ENCODE results near the gene SLCO2A1. TPM values are rescaled to one million over a fixed set of nuclear protein-coding genes. Genes with fewer than 3 reads are reported as not detected.

Gene SLCO2A1
- total and polyA plus RNA-seq, 2 of the 4 experiments (the other 2 are of a cell fraction): under 0.01 to 1.5 TPM

DNA sequence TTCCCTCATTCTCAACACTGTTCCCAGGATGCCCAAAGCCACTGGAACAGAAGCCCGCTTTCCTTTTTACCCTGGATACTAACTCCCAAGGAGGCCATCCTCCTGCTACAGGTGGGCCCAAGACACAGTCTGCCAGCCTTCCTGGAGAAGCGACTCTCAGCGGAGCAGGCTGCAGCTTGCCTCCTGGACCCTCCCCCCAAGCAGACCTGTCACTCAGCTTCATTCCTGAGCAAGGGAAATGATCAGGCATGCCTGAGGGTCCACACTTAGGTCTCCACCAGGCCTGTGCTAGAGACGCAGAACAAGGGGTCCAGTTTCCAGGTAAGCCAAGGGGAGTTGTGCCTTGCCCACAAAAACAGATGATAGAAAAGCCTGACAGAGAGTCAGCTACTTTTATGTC, 62.8 kb downstream of the SLCO2A1 start:
- no peaks in the 10 kb centered on the region for H3K9me3 ChIP-seq (ENCODE audit: control insufficient read depth, insufficient read depth, low read length)
- BruUV-seq (replicated peaks): no TSS peak
- dilution Hi-C loops (cut with HindIII; ENCODE audit: low sequenced_read_pairs, unreplicated experiment): no loop called here
- no peak overlapping the region for H2AK5ac ChIP-seq (ENCODE audit: low read depth, low read length)
- no peak overlapping the region for H3K56ac ChIP-seq (ENCODE audit: extremely low read depth, insufficient read depth, low read length)
- H4K20me1 ChIP-seq (ENCODE audit: insufficient read depth, low read length): no peaks in the 10 kb centered on the region
- no peak for ATAC-seq (ENCODE audit: low read depth)
- H3K27ac ChIP-seq (ENCODE audit: insufficient read depth, low read length): no peak overlapping the region
- CTCF ChIA-PET: no interaction called here
- POLR2A ChIA-PET (ENCODE audit: unreplicated experiment): no interaction called here
- H4K91ac ChIP-seq (ENCODE audit: insufficient read depth, low read depth, low read length): no peak overlapping the region
- no peak overlapping the region for H3K4me2 ChIP-seq (ENCODE audit: low read depth, low read length)
- H3K14ac ChIP-seq (replicated peaks; ENCODE audit: low read depth, low read length): no peak overlapping the region
- TF ChIP-seq FOS (IDR thresholded peaks at IDR 0.05; ENCODE audit: low read depth, low read length) (no peak), MAZ (IDR thresholded peaks at IDR 0.05; ENCODE audit: borderline replicate concordance, low read depth, low read length) (no peak), POLR2A (IDR thresholded peaks at IDR 0.05; ENCODE audit: low read depth, low read length) (no peak), CHD1 (IDR thresholded peaks at IDR 0.05; ENCODE audit: low read depth, low read length) (no peak), NFE2L2 (IDR thresholded peaks at IDR 0.05; ENCODE audit: low read depth, low read length) (no peak), MXI1 (IDR thresholded peaks at IDR 0.05; ENCODE audit: borderline replicate concordance, low read depth, low read length) (no peak), MAFK (IDR thresholded peaks at IDR 0.05; ENCODE audit: low read depth, low read length) (no peak), BHLHE40 (IDR thresholded peaks at IDR 0.05; ENCODE audit: low read depth, low read length) (no peak), RFX5 (IDR thresholded peaks at IDR 0.05; ENCODE audit: low read depth, low read length) (no peak), SMC3 (IDR thresholded peaks at IDR 0.05; ENCODE audit: low read depth, low read length) (no peak), CEBPB (IDR thresholded peaks at IDR 0.05; ENCODE audit: low read depth, low read length) (no peak), RAD21 (IDR thresholded peaks at IDR 0.05; ENCODE audit: low read length) (no peak), RCOR1 (IDR thresholded peaks at IDR 0.05; ENCODE audit: insufficient replicate concordance, low read length) (no peak)
- TF ChIP-seq, protein P1, sequence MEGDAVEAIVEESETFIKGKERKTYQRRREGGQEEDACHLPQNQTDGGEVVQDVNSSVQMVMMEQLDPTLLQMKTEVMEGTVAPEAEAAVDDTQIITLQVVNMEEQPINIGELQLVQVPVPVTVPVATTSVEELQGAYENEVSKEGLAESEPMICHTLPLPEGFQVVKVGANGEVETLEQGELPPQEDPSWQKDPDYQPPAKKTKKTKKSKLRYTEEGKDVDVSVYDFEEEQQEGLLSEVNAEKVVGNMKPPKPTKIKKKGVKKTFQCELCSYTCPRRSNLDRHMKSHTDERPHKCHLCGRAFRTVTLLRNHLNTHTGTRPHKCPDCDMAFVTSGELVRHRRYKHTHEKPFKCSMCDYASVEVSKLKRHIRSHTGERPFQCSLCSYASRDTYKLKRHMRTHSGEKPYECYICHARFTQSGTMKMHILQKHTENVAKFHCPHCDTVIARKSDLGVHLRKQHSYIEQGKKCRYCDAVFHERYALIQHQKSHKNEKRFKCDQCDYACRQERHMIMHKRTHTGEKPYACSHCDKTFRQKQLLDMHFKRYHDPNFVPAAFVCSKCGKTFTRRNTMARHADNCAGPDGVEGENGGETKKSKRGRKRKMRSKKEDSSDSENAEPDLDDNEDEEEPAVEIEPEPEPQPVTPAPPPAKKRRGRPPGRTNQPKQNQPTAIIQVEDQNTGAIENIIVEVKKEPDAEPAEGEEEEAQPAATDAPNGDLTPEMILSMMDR (conservative IDR thresholded peaks at IDR 0.05; ENCODE audit: low read depth, low read length): no peak
- TF ChIP-seq, protein P2, sequence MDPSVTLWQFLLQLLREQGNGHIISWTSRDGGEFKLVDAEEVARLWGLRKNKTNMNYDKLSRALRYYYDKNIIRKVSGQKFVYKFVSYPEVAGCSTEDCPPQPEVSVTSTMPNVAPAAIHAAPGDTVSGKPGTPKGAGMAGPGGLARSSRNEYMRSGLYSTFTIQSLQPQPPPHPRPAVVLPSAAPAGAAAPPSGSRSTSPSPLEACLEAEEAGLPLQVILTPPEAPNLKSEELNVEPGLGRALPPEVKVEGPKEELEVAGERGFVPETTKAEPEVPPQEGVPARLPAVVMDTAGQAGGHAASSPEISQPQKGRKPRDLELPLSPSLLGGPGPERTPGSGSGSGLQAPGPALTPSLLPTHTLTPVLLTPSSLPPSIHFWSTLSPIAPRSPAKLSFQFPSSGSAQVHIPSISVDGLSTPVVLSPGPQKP (IDR thresholded peaks at IDR 0.05; ENCODE audit: borderline replicate concordance, low read depth, low read length): no peak
- TF ChIP-seq, protein P3, sequence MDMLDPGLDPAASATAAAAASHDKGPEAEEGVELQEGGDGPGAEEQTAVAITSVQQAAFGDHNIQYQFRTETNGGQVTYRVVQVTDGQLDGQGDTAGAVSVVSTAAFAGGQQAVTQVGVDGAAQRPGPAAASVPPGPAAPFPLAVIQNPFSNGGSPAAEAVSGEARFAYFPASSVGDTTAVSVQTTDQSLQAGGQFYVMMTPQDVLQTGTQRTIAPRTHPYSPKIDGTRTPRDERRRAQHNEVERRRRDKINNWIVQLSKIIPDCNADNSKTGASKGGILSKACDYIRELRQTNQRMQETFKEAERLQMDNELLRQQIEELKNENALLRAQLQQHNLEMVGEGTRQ (IDR thresholded peaks at IDR 0.05; ENCODE audit: low read depth, low read length): no peak
- no peak overlapping the region for H3K23ac ChIP-seq (ENCODE audit: low read depth, low read length)
- no peak for DNase-seq
- H2AK9ac ChIP-seq (replicated peaks; ENCODE audit: low read depth, low read length, poor library complexity): no peak overlapping the region
- no peak overlapping the region for H3K4ac ChIP-seq (ENCODE audit: low read depth, low read length)
- no peak overlapping the region for H2BK5ac ChIP-seq (ENCODE audit: low read depth, low read length, poor library complexity, severe bottlenecking)
- H2BK15ac ChIP-seq (ENCODE audit: low read depth, low read length): no peak overlapping the region
- H3K27me3 ChIP-seq (ENCODE audit: control insufficient read depth, insufficient read depth, low read length): no peaks in the 10 kb centered on the region
- intact Hi-C loops (cut with micrococcal nuclease): no loop called here
- H2AFZ ChIP-seq (replicated peaks; ENCODE audit: low read length, poor library complexity): no peak overlapping the region
- peaks cover 9% of the 10 kb centered on the region for H3K4me1 ChIP-seq (ENCODE audit: control insufficient read depth, insufficient read depth, low read length)
- no peaks in the 10 kb centered on the region for H3K79me1 ChIP-seq (ENCODE audit: low read depth in 1 of 2, low read length in 2 of 2)
- H3K36me3 ChIP-seq (ENCODE audit: control insufficient read depth, insufficient read depth, low read length): no peaks in the 10 kb centered on the region
- H4K5ac ChIP-seq (ENCODE audit: low read depth, low read length): no peak overlapping the region
- no peak overlapping the region for H3K18ac ChIP-seq (ENCODE audit: low read depth, low read length)
- no peak overlapping the region for H3K9ac ChIP-seq (ENCODE audit: low read depth, low read length)
- WGBS, 2 experiments (ENCODE audit: extremely low coverage in 2 of 2, insufficient read length in 1 of 2): 86% methylated on average over 1 of the region's 4 CpGs; no CpG with 5 or more reads in 1 of the 2 experiments
- H3K4me3 ChIP-seq (ENCODE audit: insufficient read depth, low read depth, low read length): no peak overlapping the region
- H2BK20ac ChIP-seq (ENCODE audit: low read depth, low read length): no peak overlapping the region
- no peak overlapping the region for H2BK120ac ChIP-seq (ENCODE audit: low read depth, low read length)
- no peak overlapping the region for H4K8ac ChIP-seq (ENCODE audit: low read depth in 2 of 2, low read length in 2 of 2)
- H3K9me1 ChIP-seq (ENCODE audit: insufficient read depth, low read length): peaks cover 11% of the 10 kb centered on the region; the same call in 1 of the 2 replicates
- in situ Hi-C loops (cut with MboI; ENCODE audit: low sequenced_read_pairs): no loop called here
